Pancreas (tissue), 10 donors: ENCODE measurements around the gene AMHR2. TPM values are rescaled to one million over a fixed set of nuclear protein-coding genes. Genes with fewer than 3 reads are reported as not detected.

Experiments
- ATAC-seq, 4 donors: fragments of 200-7000 bp; cut with Tn5 transposase; one replicate each; pipeline versions ENCODE4 v1.8.0 to v1.9.1; 2020; ENCODE audit warnings: mild to moderate bottlenecking in 4 of 4, moderate library complexity in 4 of 4
- DNase-seq, 6 donors: peaks; one replicate each; pipeline ENCODE4 v3.0.0-alpha.2; 2020
- FAIRE-seq: peaks from 2 replicates; lab custom pipeline; 2012; peaks lifted over from hg19 to GRCh38; lab: Jason Lieb, UNC
- H3K27ac ChIP-seq, 4 donors: fragments of 200-600 bp; sonication (generic); 1 replicate in 3 of 4; 2 replicates in 1 of 4; pipeline versions ENCODE4 v1.5.0 to v1.8.0; 2020
- H3K27me3 ChIP-seq, 4 donors: fragments of 200-600 bp; one replicate each; pipeline ENCODE4 v1.8.0; 2021
- H3K36me3 ChIP-seq, 3 donors: fragments of 200-600 bp; sonication (generic) in 1 of 3; one replicate each; pipeline versions ENCODE4 v1.5.0 to v1.8.0; 2020 to 2021
- H3K4me1 ChIP-seq, 3 donors: fragments of 200-600 bp; one replicate each; pipeline ENCODE4 v1.8.0; 2021
- H3K4me3 ChIP-seq, 4 donors: fragments of 200-600 bp; sonication (generic) in 2 of 4; one replicate each; pipeline versions ENCODE4 v1.5.0 to v1.8.0; 2020 to 2021
- H3K9me3 ChIP-seq, 4 donors: fragments of 200-600 bp; one replicate each; pipeline ENCODE4 v1.8.0; 2021
- CTCF ChIP-seq, 4 donors: fragments of 200-600 bp; sonication (generic) in 3 of 4; IDR thresholded peaks; one replicate each; pipeline versions ENCODE4 v1.5.0 to v1.8.0; 2021; ENCODE audit warnings: antibody characterized with exemption in 4 of 4
- WGBS, 2 donors: extraction: QIAGEN DNeasy Blood & Tissue Kit; methylation state at CpG; one replicate each; pipeline ENCODE4 v1.1.7; 2013; 5-methylcytosine and 5-hydroxymethylcytosine counted together
- intact Hi-C, 3 donors: fragments of 100-400 bp; cut with DNase I; formaldehyde crosslinking; loops; one replicate each; pipeline versions ENCODE4 v1.11.1 to v1.14.2; 2022
- polyA plus RNA-seq, 2 donors: library from polyadenylated mRNA; stranded (reverse); fragments of 200-250 nt; gene quantifications; one replicate each; pipeline ENCODE4 v1.2.3, GENCODE V29; 2013
- total RNA-seq, 6 donors: library from RNA; stranded (reverse); fragmentation: NEBNext Ultra II Directional in 4 of 6; extraction: Animal tissue kit (Norgen Biotek cat#: 25700) in 4 of 6; gene quantifications; one replicate each; pipeline versions ENCODE4 v1.2.1 to v1.2.4, GENCODE V29; 2021 to 2023
- donor health status: healthy with polysubstance abuse.
- donor health status: DM: no; HTN: no; CAD: no; lungs with moderate emphysema.
- donor health status: DM: no; HTN: no; CAD: no.
- donor health status: control.
- donor health status: control.
- donor health status: Bipolar disorder and iron deficiency.
- donor health status: DM: yes; HTN: yes; CAD: no.
- donor health status: DM: no; HTN: no; CAD: no.
- donor health status: DM: no; HTN: no; CAD: no.
- donor health status: DM: yes; HTN: yes; CAD: no.

Gene AMHR2
- total and polyA plus RNA-seq, 8 donors = 1.7 to 8.1 (median 2.9) TPM

GRCh38 chr12:53450936-53451335 lies 27.3 kb downstream of the AMHR2 start:
- 69 to 84% methylated on average over 7 of the region's 7 CpGs for WGBS, 2 donors
- H3K27ac ChIP-seq = no peak overlapping the region
- DNase-seq (no peak), ATAC-seq (no peak), FAIRE-seq (no peak)
- H3K4me3 ChIP-seq = no peak overlapping the region
- H3K9me3 ChIP-seq = no peaks in the 10 kb centered on the region
- H3K36me3 ChIP-seq = peaks cover 5 to 21% (median 7%) of the 10 kb centered on the region in 3 donors
- H3K4me1 ChIP-seq = peaks cover 7 to 15% (median 10%) of the 10 kb centered on the region in 3 donors
- no peak for TF ChIP-seq CTCF (IDR thresholded peaks at IDR 0.05)
- no peaks in the 10 kb centered on the region for H3K27me3 ChIP-seq
- intact Hi-C loops = no loop called here

- FAIRE-seq = peak; percentile 77
- H3K4me3 ChIP-seq = peak within 1 kb of the TSS; percentile 49 to 71 (median 62)
- peaks cover 9 to 24% (median 13%) of the 10 kb centered on the region in 3 donors for H3K36me3 ChIP-seq
- DNase-seq = peak; percentile 96 to 99 (median 98)
- no peaks in the 10 kb centered on the region for H3K27me3 ChIP-seq
- peak; percentile 94 to 97 (median 95) for ATAC-seq
- TF ChIP-seq CTCF (IDR thresholded peaks at IDR 0.05) = peak; percentile 64 to 79 (median 68)
- H3K9me3 ChIP-seq = no peaks in the 10 kb centered on the region
- H3K27ac ChIP-seq = peak within 1 kb of the TSS; percentile 69 to 94 (median 88)
- WGBS, 2 donors = 0 to 1% methylated on average over 29 to 32 of the region's 32 CpGs
- intact Hi-C loops = no loop called here
- peaks cover 7 to 15% (median 10%) of the 10 kb centered on the region in 3 donors for H3K4me1 ChIP-seq
Measured at GRCh38 chr12:53451661-53452158, 28.1 kb downstream of the AMHR2 start, which contains the start of gene PCBP2. TSS of gene PCBP2 (plus strand) at chr12:53452102. CDS start at chr12:53454801, 2,699 bp downstream.

GRCh38 chr12:53452159-53453077 lies 28.8 kb downstream of the AMHR2 start:
- H3K36me3 ChIP-seq = peaks cover 9 to 30% (median 20%) of the 10 kb centered on the region in 3 donors
- no peaks in the 10 kb centered on the region for H3K27me3 ChIP-seq
- ATAC-seq (peak; percentile 72 to 83 (median 76)), DNase-seq (peak; percentile 86 to 92 (median 88)), FAIRE-seq (no peak)
- peak overlapping the region; percentile 49 to 71 (median 62) for H3K4me3 ChIP-seq
- peak overlapping the region; percentile 69 to 94 (median 88) for H3K27ac ChIP-seq
- TF ChIP-seq CTCF (IDR thresholded peaks at IDR 0.05) = no peak
- H3K9me3 ChIP-seq = no peaks in the 10 kb centered on the region
- intact Hi-C loops = no loop called here
- peaks cover 7 to 15% (median 10%) of the 10 kb centered on the region in 3 donors for H3K4me1 ChIP-seq
- WGBS, 2 donors = 0 to 1% methylated on average over 41 to 66 of the region's 82 CpGs

GRCh38 chr12:53453953-53454640 lies 30.4 kb downstream of the AMHR2 start:
- no peak for TF ChIP-seq CTCF (IDR thresholded peaks at IDR 0.05)
- Histone ChIP-seq H3K27me3 (no peaks in the 10 kb centered on the region), H3K27ac (no peak overlapping the region), H3K4me3 (peak overlapping the region in 1 of 4 donors; percentile 65), H3K4me1 (peaks cover 7 to 15% (median 10%) of the 10 kb centered on the region in 3 donors), H3K36me3 (peaks cover 15 to 47% (median 30%) of the 10 kb centered on the region in 3 donors), H3K9me3 (no peaks in the 10 kb centered on the region)
- no peak for FAIRE-seq
- ATAC-seq = no peak
- no peak for DNase-seq
- WGBS, 2 donors = 11 to 15% methylated on average over 6 of the region's 6 CpGs
- intact Hi-C loops = no loop called here
